Natural killer cell treated with Interleukin-12 subunit alpha and Interleukin-12 subunit beta and Interleukin-15 and Interleukin-18, amount 100 ng/mL, for 72 hours (primary cell): ENCODE results near the gene U2AF1L4. TPM values are rescaled to one million over a fixed set of nuclear protein-coding genes. Genes with fewer than 3 reads are reported as not detected.
A peak's percentile ranks its signal among the peaks of the same experiment; 100 is the strongest.

Experiments used
- ATAC-seq, 2 donors: fragments of 150-1000 bp; cut with Tn5 transposase in 1 of 2; sonication (Bioruptor Pico), chemical (Tn5 transposase) in 1 of 2; 2 replicates each; pipeline ENCODE4 v1.10.0; 2021
- DNase-seq: peaks from one replicate; pipeline ENCODE4 v3.0.0; 2022; ENCODE audit warnings: low spot score
- H3K27ac Mint-ChIP-seq, 2 donors: 1 replicate in 1 of 2; 2 replicates in 1 of 2; pipeline ENCODE4 v1.8.0; 2022; ENCODE audit warnings: mixed read lengths in 2 of 2, mild to moderate bottlenecking in 1 of 2, moderate library complexity in 1 of 2
- H3K27me3 Mint-ChIP-seq, 2 donors: 1 replicate in 1 of 2; 2 replicates in 1 of 2; pipeline ENCODE4 v1.8.0; 2022; ENCODE audit warnings: mixed read lengths in 2 of 2
- H3K36me3 Mint-ChIP-seq: one replicate; pipeline ENCODE4 v1.8.0; 2022; ENCODE audit warnings: mixed read lengths
- H3K4me1 Mint-ChIP-seq, 2 donors: 1 replicate in 1 of 2; 2 replicates in 1 of 2; pipeline ENCODE4 v1.8.0; 2022; ENCODE audit warnings: low read depth in 2 of 2, mixed read lengths in 2 of 2, mild to moderate bottlenecking in 1 of 2
- H3K4me3 Mint-ChIP-seq: one replicate; pipeline ENCODE4 v1.8.0; 2022; ENCODE audit warnings: mixed read lengths
- H3K9me3 Mint-ChIP-seq: 2 replicates; pipeline ENCODE4 v1.8.0; 2022; ENCODE audit warnings: mixed read lengths
- total RNA-seq, 2 donors: library from RNA; stranded (reverse); gene quantifications; one replicate each; pipeline ENCODE4 v1.2.3, GENCODE V29; 2022

Gene U2AF1L4
- total RNA-seq, 2 donors from 2014 or later, result 17.0 to 19.1 TPM

GRCh38 chr19:35757749-35758608 lies 12.8 kb upstream of the U2AF1L4 start, which contains the start of gene PROSER3:
TSS of gene PROSER3 (plus strand) at chr19:35758176. CDS start at chr19:35758216, 40 bp downstream.
- H3K36me3 Mint-ChIP-seq, result no peaks in the 10 kb centered on the region
- H3K4me3 Mint-ChIP-seq, result peak within 1 kb of the TSS; percentile 88
- H3K27me3 Mint-ChIP-seq, result peaks cover 0 to 11% of the 10 kb centered on the region in 2 donors
- peaks cover 19 to 32% of the 10 kb centered on the region in 2 donors for H3K4me1 Mint-ChIP-seq
- DNase-seq (peak; percentile 99), ATAC-seq (peak; percentile 98 to 99)
- no peaks in the 10 kb centered on the region for H3K9me3 Mint-ChIP-seq
- H3K27ac Mint-ChIP-seq, result peak within 1 kb of the TSS; percentile 78 to 81

- Mint-ChIP-seq H3K27ac (peak overlapping the region; percentile 78 to 81), H3K4me1 (peaks cover 19 to 32% of the 10 kb centered on the region in 2 donors), H3K9me3 (no peaks in the 10 kb centered on the region), H3K36me3 (no peaks in the 10 kb centered on the region), H3K4me3 (peak overlapping the region; percentile 88), H3K27me3 (peaks cover 0 to 11% of the 10 kb centered on the region in 2 donors)
- DNase-seq, result no peak
- peak in 1 of 2 donors; percentile 10 for ATAC-seq
These were observed 12.1 kb upstream of the U2AF1L4 start for GRCh38 chr19:35757231-35757748.

- Mint-ChIP-seq H3K9me3 (no peaks in the 10 kb centered on the region), H3K4me3 (peak within 1 kb of the TSS; percentile 88), H3K27ac (peak within 1 kb of the TSS; percentile 78 to 81), H3K27me3 (peaks cover 0 to 11% of the 10 kb centered on the region in 2 donors), H3K36me3 (no peaks in the 10 kb centered on the region), H3K4me1 (peaks cover 19 to 32% of the 10 kb centered on the region in 2 donors)
- ATAC-seq (no peak), DNase-seq (no peak)
These were observed 11.4 kb upstream of the U2AF1L4 start, which contains the start of gene HSPB6 for GRCh38 chr19:35756377-35757230. TSS of gene HSPB6 (minus strand) at chr19:35757029. CDS start at chr19:35757008, 21 bp downstream.

- ATAC-seq (no peak), DNase-seq (no peak)
- H3K27ac Mint-ChIP-seq, result no peak overlapping the region
- peaks cover 19 to 32% of the 10 kb centered on the region in 2 donors for H3K4me1 Mint-ChIP-seq
- H3K27me3 Mint-ChIP-seq, result peaks cover 0 to 11% of the 10 kb centered on the region in 2 donors
- H3K9me3 Mint-ChIP-seq, result no peaks in the 10 kb centered on the region
- H3K4me3 Mint-ChIP-seq, result peak overlapping the region; percentile 37
- H3K36me3 Mint-ChIP-seq, result no peaks in the 10 kb centered on the region
These were observed 10.5 kb upstream of the U2AF1L4 start for GRCh38 chr19:35755550-35756376.

GRCh38 chr19:35755131-35755549 lies 9.9 kb upstream of the U2AF1L4 start:
- ATAC-seq (no peak), DNase-seq (no peak)
- Mint-ChIP-seq H3K27ac (no peak overlapping the region), H3K27me3 (peaks cover 0 to 11% of the 10 kb centered on the region in 2 donors), H3K4me1 (peaks cover 19 to 31% of the 10 kb centered on the region in 2 donors), H3K4me3 (peak overlapping the region; percentile 27), H3K36me3 (no peaks in the 10 kb centered on the region), H3K9me3 (no peaks in the 10 kb centered on the region)

- Mint-ChIP-seq H3K4me3 (peak overlapping the region; percentile 27), H3K4me1 (peaks cover 21 to 35% of the 10 kb centered on the region in 2 donors), H3K9me3 (no peaks in the 10 kb centered on the region), H3K27me3 (peaks cover 0 to 11% of the 10 kb centered on the region in 2 donors), H3K27ac (no peak overlapping the region), H3K36me3 (no peaks in the 10 kb centered on the region)
- ATAC-seq (no peak), DNase-seq (no peak)
These were observed 9.3 kb upstream of the U2AF1L4 start for GRCh38 chr19:35754370-35755130.

- DNase-seq, result no peak
- Mint-ChIP-seq H3K36me3 (no peaks in the 10 kb centered on the region), H3K4me1 (peaks cover 21 to 33% of the 10 kb centered on the region in 2 donors), H3K27ac (no peak overlapping the region), H3K9me3 (no peaks in the 10 kb centered on the region), H3K4me3 (no peak overlapping the region), H3K27me3 (peaks cover 0 to 11% of the 10 kb centered on the region in 2 donors)
- no peak for ATAC-seq
These were observed 8.6 kb upstream of the U2AF1L4 start for GRCh38 chr19:35753634-35754369.

- peaks cover 27 to 39% of the 10 kb centered on the region in 2 donors for H3K4me1 Mint-ChIP-seq
- H3K27ac Mint-ChIP-seq, result no peak overlapping the region
- H3K9me3 Mint-ChIP-seq, result no peaks in the 10 kb centered on the region
- no peaks in the 10 kb centered on the region for H3K36me3 Mint-ChIP-seq
- no peak overlapping the region for H3K4me3 Mint-ChIP-seq
- DNase-seq (no peak), ATAC-seq (no peak)
- H3K27me3 Mint-ChIP-seq, result peaks cover 0 to 11% of the 10 kb centered on the region in 2 donors
These were observed 7.6 kb upstream of the U2AF1L4 start for GRCh38 chr19:35752746-35753350.

- Mint-ChIP-seq H3K4me3 (no peak overlapping the region), H3K27me3 (peaks cover 0 to 11% of the 10 kb centered on the region in 2 donors), H3K36me3 (no peaks in the 10 kb centered on the region), H3K27ac (no peak overlapping the region), H3K9me3 (no peaks in the 10 kb centered on the region), H3K4me1 (peaks cover 28 to 34% of the 10 kb centered on the region in 2 donors)
- ATAC-seq, result no peak
- DNase-seq, result no peak
These were observed 6.9 kb upstream of the U2AF1L4 start for GRCh38 chr19:35751839-35752745.

GRCh38 chr19:35750167-35750566 lies 4.9 kb upstream of the U2AF1L4 start:
- Mint-ChIP-seq H3K27ac (peak overlapping the region in 1 of 2 donors; percentile 64), H3K9me3 (no peaks in the 10 kb centered on the region), H3K4me3 (peak overlapping the region; percentile 41), H3K4me1 (peaks cover 31 to 32% of the 10 kb centered on the region in 2 donors), H3K36me3 (no peaks in the 10 kb centered on the region), H3K27me3 (peaks cover 0 to 6% of the 10 kb centered on the region in 2 donors)
- ATAC-seq (no peak), DNase-seq (no peak)
